GM23338 (cell line): ENCODE results near the gene GRIFIN. TPM values are rescaled to one million over a fixed set of nuclear protein-coding genes. Genes with fewer than 3 reads are reported as not detected.

Experiments used
- EZH2 ChIP-seq: fragments of 200-600 bp; sonication (generic); IDR thresholded peaks from one replicate; pipeline ENCODE4 v1.8.0; 2017; ENCODE audit warnings: antibody characterized with exemption, mild to moderate bottlenecking, low read depth; ENCODE audit not compliant: unreplicated experiment
- EZH2phosphoT487 ChIP-seq: fragments of 200-600 bp; sonication (generic); IDR thresholded peaks from one replicate; pipeline ENCODE4 v1.8.1; 2018; ENCODE audit warnings: antibody characterized with exemption; ENCODE audit not compliant: unreplicated experiment
- NANOG ChIP-seq: IDR thresholded peaks from 2 replicates; pipeline ENCODE4 v1.6.1; 2016; ENCODE audit warnings: antibody characterized with exemption, borderline replicate concordance
- POLR2AphosphoS5 ChIP-seq: IDR thresholded peaks from 2 replicates; pipeline ENCODE4 v1.6.1; 2016; ENCODE audit warnings: antibody characterized with exemption, low read depth
- ZNF114 ChIP-seq: fragments of 250-450 bp; sonication (Bioruptor Pico); IDR thresholded peaks from 2 replicates; pipeline ENCODE4 v1.5.0; 2020; ENCODE audit warnings: mild to moderate bottlenecking, moderate library complexity
- ZNF331 ChIP-seq: fragments of 250-450 bp; sonication (Bioruptor Pico); IDR thresholded peaks from 2 replicates; pipeline ENCODE4 v1.5.0; 2020; ENCODE audit warnings: low read depth, mild to moderate bottlenecking, moderate library complexity
- ZNF462 ChIP-seq: fragments of 250-450 bp; sonication (Bioruptor Pico); IDR thresholded peaks from 2 replicates; pipeline ENCODE4 v1.5.0; 2020; ENCODE audit warnings: mild to moderate bottlenecking, moderate library complexity
- polyA plus RNA-seq: library from polyadenylated mRNA; unstranded; fragments of >200 nt; fragmentation: Nextera tagmentation; extraction: Ambion mirVana; gene quantifications from 2 replicates; pipeline ENCODE4 v1.2.1, GENCODE V29; 2016
- total RNA-seq: library from RNA; depleted of rRNA; stranded (reverse); fragments of >200 nt; shearing (Covaris generic); gene quantifications from 2 replicates; pipeline ENCODE4 v1.2.3, GENCODE V29; 2014
- TF ChIP-seq, protein P1 (sequence below): IDR thresholded peaks from one replicate; pipeline ENCODE4 v1.6.1; 2018; ENCODE audit warnings: antibody characterized with exemption; ENCODE audit not compliant: unreplicated experiment
- TF ChIP-seq, protein P2 (sequence below): IDR thresholded peaks from 2 replicates; pipeline ENCODE4 v1.6.1; 2016; ENCODE audit warnings: antibody characterized with exemption

The GRIFIN gene
- total and polyA plus RNA-seq, 2 experiments from 2014 or later: not detected

GRCh38 chr7:2503056-2503941 is 27.1 kb upstream of the GRIFIN start (continued):
- no peak for TF ChIP-seq ZNF462 (CRISPR knock-in tag)
- TF ChIP-seq, protein P1, sequence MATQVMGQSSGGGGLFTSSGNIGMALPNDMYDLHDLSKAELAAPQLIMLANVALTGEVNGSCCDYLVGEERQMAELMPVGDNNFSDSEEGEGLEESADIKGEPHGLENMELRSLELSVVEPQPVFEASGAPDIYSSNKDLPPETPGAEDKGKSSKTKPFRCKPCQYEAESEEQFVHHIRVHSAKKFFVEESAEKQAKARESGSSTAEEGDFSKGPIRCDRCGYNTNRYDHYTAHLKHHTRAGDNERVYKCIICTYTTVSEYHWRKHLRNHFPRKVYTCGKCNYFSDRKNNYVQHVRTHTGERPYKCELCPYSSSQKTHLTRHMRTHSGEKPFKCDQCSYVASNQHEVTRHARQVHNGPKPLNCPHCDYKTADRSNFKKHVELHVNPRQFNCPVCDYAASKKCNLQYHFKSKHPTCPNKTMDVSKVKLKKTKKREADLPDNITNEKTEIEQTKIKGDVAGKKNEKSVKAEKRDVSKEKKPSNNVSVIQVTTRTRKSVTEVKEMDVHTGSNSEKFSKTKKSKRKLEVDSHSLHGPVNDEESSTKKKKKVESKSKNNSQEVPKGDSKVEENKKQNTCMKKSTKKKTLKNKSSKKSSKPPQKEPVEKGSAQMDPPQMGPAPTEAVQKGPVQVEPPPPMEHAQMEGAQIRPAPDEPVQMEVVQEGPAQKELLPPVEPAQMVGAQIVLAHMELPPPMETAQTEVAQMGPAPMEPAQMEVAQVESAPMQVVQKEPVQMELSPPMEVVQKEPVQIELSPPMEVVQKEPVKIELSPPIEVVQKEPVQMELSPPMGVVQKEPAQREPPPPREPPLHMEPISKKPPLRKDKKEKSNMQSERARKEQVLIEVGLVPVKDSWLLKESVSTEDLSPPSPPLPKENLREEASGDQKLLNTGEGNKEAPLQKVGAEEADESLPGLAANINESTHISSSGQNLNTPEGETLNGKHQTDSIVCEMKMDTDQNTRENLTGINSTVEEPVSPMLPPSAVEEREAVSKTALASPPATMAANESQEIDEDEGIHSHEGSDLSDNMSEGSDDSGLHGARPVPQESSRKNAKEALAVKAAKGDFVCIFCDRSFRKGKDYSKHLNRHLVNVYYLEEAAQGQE: no peak
- no peak for TF ChIP-seq EZH2
- TF ChIP-seq ZNF114 (CRISPR knock-in tag): no peak
- TF ChIP-seq EZH2phosphoT487: no peak
- no peak for TF ChIP-seq ZNF331
- TF ChIP-seq NANOG: no peak
- TF ChIP-seq, protein P2, sequence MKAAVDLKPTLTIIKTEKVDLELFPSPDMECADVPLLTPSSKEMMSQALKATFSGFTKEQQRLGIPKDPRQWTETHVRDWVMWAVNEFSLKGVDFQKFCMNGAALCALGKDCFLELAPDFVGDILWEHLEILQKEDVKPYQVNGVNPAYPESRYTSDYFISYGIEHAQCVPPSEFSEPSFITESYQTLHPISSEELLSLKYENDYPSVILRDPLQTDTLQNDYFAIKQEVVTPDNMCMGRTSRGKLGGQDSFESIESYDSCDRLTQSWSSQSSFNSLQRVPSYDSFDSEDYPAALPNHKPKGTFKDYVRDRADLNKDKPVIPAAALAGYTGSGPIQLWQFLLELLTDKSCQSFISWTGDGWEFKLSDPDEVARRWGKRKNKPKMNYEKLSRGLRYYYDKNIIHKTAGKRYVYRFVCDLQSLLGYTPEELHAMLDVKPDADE: no peak
- no peak for TF ChIP-seq POLR2AphosphoS5
